ENCODE data around the gene ITGB8. TPM values are rescaled to one million over a fixed set of nuclear protein-coding genes. Genes with fewer than 3 reads are reported as not detected.

Gene ITGB8
- total RNA-seq, 3 donors from 2014 or later (not counting 1 experiment from before 2014, with no cell fraction given) = 0.39 to 12.8 TPM; not detected in 1

DNA sequence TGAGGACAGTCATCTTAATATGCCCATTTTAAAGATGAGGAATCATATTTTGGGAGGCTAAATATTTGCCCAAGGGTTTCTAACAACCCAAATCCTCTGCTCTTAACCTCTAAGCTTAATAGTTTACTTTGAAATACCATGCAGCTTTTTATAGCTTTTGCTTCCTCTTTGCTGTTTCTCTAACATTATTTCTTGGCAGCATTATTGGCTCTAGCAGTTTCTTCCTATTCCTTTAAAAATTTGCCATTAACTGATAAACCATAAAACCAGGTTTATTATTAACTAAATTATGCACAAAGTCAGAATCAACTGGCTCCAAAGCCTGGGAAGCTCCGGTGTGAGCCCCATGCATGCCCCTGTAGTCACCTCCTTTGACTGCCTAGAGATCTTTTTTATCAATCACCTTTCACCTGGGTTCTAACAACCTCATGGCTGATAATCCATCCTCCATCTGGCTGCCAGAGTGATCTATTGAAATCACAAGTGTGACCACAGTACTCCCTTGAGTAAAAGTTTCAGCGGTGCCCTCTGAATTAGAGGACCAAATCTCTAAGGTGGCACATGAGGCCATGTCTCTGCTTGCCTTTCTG, 62.4 kb downstream of the ITGB8 start:
- no peak overlapping the region for H3K27ac ChIP-seq (ENCODE audit: low read length)
- H3K4me3 ChIP-seq (ENCODE audit: low read length) = no peak overlapping the region
- no peaks in the 10 kb centered on the region for H3K9me3 ChIP-seq (ENCODE audit: control insufficient read depth, insufficient read depth, low read length)
- no peak overlapping the region for H3K27ac Mint-ChIP-seq
- H3K4me1 Mint-ChIP-seq = no peaks in the 10 kb centered on the region
- intact Hi-C loops (cut with micrococcal nuclease) = no loop called here
- no peaks in the 10 kb centered on the region for H3K27me3 Mint-ChIP-seq (ENCODE audit: low read depth in 2 of 2)
- no peaks in the 10 kb centered on the region for H3K36me3 Mint-ChIP-seq
- ATAC-seq (no peak), DNase-seq (no peak)
- peaks cover 2 to 3% of the 10 kb centered on the region in 2 donors for H3K9me3 Mint-ChIP-seq
- H3K27me3 ChIP-seq (ENCODE audit: control insufficient read depth, insufficient read depth, low read length) = no peaks in the 10 kb centered on the region
- no peaks in the 10 kb centered on the region for H3K4me1 ChIP-seq (ENCODE audit: control insufficient read depth, insufficient read depth, low read length)
- no peaks in the 10 kb centered on the region for H3K36me3 ChIP-seq (ENCODE audit: control insufficient read depth, insufficient read depth, low read length)
- no peak overlapping the region for H3K4me3 Mint-ChIP-seq
- 78% methylated on average over 2 of the region's 2 CpGs for WGBS (ENCODE audit: insufficient coverage)
- TF ChIP-seq, protein P1, sequence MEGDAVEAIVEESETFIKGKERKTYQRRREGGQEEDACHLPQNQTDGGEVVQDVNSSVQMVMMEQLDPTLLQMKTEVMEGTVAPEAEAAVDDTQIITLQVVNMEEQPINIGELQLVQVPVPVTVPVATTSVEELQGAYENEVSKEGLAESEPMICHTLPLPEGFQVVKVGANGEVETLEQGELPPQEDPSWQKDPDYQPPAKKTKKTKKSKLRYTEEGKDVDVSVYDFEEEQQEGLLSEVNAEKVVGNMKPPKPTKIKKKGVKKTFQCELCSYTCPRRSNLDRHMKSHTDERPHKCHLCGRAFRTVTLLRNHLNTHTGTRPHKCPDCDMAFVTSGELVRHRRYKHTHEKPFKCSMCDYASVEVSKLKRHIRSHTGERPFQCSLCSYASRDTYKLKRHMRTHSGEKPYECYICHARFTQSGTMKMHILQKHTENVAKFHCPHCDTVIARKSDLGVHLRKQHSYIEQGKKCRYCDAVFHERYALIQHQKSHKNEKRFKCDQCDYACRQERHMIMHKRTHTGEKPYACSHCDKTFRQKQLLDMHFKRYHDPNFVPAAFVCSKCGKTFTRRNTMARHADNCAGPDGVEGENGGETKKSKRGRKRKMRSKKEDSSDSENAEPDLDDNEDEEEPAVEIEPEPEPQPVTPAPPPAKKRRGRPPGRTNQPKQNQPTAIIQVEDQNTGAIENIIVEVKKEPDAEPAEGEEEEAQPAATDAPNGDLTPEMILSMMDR (IDR thresholded peaks at IDR 0.05) = no peak

DNA sequence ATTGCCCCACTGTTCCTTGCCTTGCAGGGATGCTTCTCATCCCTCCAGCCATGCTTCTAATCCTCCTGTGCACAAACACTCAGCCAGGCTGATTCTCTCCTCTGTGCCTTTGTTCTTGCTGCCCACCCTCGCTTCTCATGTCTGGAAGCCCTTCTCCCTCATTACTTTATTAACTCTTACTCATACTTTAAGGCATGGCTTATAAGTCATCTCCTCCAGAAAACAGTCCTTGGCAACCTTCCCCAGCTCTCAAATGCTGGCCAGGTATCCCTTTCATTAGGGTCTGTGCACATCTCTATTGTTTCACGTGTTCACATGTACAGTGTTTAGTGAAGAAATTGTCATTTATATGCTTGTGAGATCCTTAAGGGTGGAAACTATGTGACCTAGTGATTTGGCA, 62.9 kb downstream of the ITGB8 start:
- ATAC-seq (no peak), DNase-seq (no peak)
- Mint-ChIP-seq H3K27ac (no peak overlapping the region), H3K4me1 (no peaks in the 10 kb centered on the region), H3K27me3 (ENCODE audit: low read depth in 2 of 2) (no peaks in the 10 kb centered on the region), H3K36me3 (no peaks in the 10 kb centered on the region), H3K4me3 (no peak overlapping the region), H3K9me3 (peaks cover 2 to 3% of the 10 kb centered on the region in 2 donors)
- WGBS (ENCODE audit: insufficient coverage) = 80% methylated on average over 2 of the region's 2 CpGs
- no peaks in the 10 kb centered on the region for H3K9me3 ChIP-seq (ENCODE audit: control insufficient read depth, insufficient read depth, low read length)
- no peaks in the 10 kb centered on the region for H3K27me3 ChIP-seq (ENCODE audit: control insufficient read depth, insufficient read depth, low read length)
- H3K36me3 ChIP-seq (ENCODE audit: control insufficient read depth, insufficient read depth, low read length) = no peaks in the 10 kb centered on the region
- no peaks in the 10 kb centered on the region for H3K4me1 ChIP-seq (ENCODE audit: control insufficient read depth, insufficient read depth, low read length)
- H3K27ac ChIP-seq (ENCODE audit: low read length) = no peak overlapping the region
- TF ChIP-seq, protein P1 (IDR thresholded peaks at IDR 0.05) = no peak
- intact Hi-C loops (cut with micrococcal nuclease) = no loop called here
- no peak overlapping the region for H3K4me3 ChIP-seq (ENCODE audit: low read length)

DNA sequence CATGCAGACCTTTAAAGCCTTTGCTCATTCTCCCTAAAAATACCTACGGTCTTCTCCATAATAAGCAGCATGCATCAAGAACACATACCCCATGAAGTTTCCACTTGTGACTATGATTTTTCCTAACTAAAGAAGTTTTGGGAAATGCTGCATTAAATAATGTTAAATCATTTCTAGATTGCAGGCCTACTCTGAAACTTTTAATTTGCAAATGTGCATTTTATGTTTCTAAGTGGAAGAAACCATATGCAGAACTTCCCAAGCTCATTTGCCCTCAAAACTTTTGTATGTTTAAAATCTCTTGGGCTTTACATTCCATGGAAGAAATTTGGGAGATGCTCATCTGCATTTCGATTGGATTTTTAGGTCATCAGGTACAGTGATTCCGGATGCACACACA, 63.6 kb downstream of the ITGB8 start:
- no peaks in the 10 kb centered on the region for H3K27me3 Mint-ChIP-seq (ENCODE audit: low read depth in 2 of 2)

More for the DNA sequence above, 63.6 kb downstream of the ITGB8 start:
- Histone ChIP-seq H3K9me3 (ENCODE audit: control insufficient read depth, insufficient read depth, low read length) (no peaks in the 10 kb centered on the region), H3K27ac (ENCODE audit: low read length) (no peak overlapping the region), H3K36me3 (ENCODE audit: control insufficient read depth, insufficient read depth, low read length) (no peaks in the 10 kb centered on the region), H3K4me3 (ENCODE audit: low read length) (no peak overlapping the region), H3K27me3 (ENCODE audit: control insufficient read depth, insufficient read depth, low read length) (no peaks in the 10 kb centered on the region), H3K4me1 (ENCODE audit: control insufficient read depth, insufficient read depth, low read length) (no peaks in the 10 kb centered on the region)
- 74% methylated on average over 3 of the region's 3 CpGs for WGBS (ENCODE audit: insufficient coverage)
- intact Hi-C loops (cut with micrococcal nuclease) = no loop called here
- H3K4me1 Mint-ChIP-seq = no peaks in the 10 kb centered on the region
- H3K9me3 Mint-ChIP-seq = peaks cover 2 to 3% of the 10 kb centered on the region in 2 donors
- H3K27ac Mint-ChIP-seq = no peak overlapping the region
- no peaks in the 10 kb centered on the region for H3K36me3 Mint-ChIP-seq
- H3K4me3 Mint-ChIP-seq = no peak overlapping the region
- DNase-seq (no peak), ATAC-seq (no peak)
- TF ChIP-seq, protein P1 (IDR thresholded peaks at IDR 0.05) = no peak
